SU-DHL-6 (cell line): ENCODE results near the gene M6PR.

ENCODE experiments used
- CTCF ChIP-seq: fragments of 200-600 bp; sonication (generic); IDR thresholded peaks from one replicate; pipeline ENCODE4 v1.5.1; 2017; ENCODE audit warnings: antibody characterized with exemption, mild to moderate bottlenecking, low read length, moderate library complexity; ENCODE audit not compliant: insufficient read depth, poor library complexity, severe bottlenecking
- EZH2phosphoT487 ChIP-seq: fragments of 200-600 bp; sonication (generic), shearing (Covaris generic); conservative IDR thresholded peaks from 2 replicates; pipeline ENCODE4 v1.6.1; 2018; ENCODE audit warnings: mild to moderate bottlenecking, antibody characterized with exemption, low read length, moderate library complexity, mixed read lengths

GRCh38 chr12:8914716-8915526 lies 34.5 kb downstream of the M6PR start:
- TF ChIP-seq CTCF (no peak), EZH2phosphoT487 (no peak)
